GM23338 (cell line): Measurements from ENCODE around the gene BEND6. TPM values are rescaled to one million over a fixed set of nuclear protein-coding genes. Genes with fewer than 3 reads are reported as not detected.

Experiments used
- ATAC-seq: fragments of 200-7000 bp; cut with Tn5 transposase; 3 replicates; pipeline ENCODE4 v1.9.1; 2020
- DNase-seq: peaks from one replicate; pipeline ENCODE4 v3.0.0-alpha.2; 2015; ENCODE audit warnings: low spot score
- H2AFZ ChIP-seq: fragments of 200-600 bp; sonication (generic); 2 replicates; pipeline ENCODE4 v1.8.0; 2016; ENCODE audit warnings: antibody characterized with exemption, mild to moderate bottlenecking, moderate library complexity
- H3F3A ChIP-seq: fragments of 200-600 bp; sonication (generic); replicated peaks from 2 replicates; pipeline ENCODE4 v1.8.0; 2017; ENCODE audit warnings: antibody characterized with exemption, mixed run types, low read depth
- H3K27ac ChIP-seq: fragments of 200-600 bp; sonication (generic); 2 replicates; pipeline ENCODE4 v1.6.1; 2016; ENCODE audit warnings: low read depth
- H3K27me3 ChIP-seq: fragments of 200-600 bp; sonication (generic); 2 replicates; pipeline ENCODE4 v1.8.0; 2016; ENCODE audit warnings: mild to moderate bottlenecking, mixed run types, moderate library complexity; ENCODE audit not compliant: insufficient read depth
- H3K36me3 ChIP-seq: fragments of 200-600 bp; sonication (generic); 2 replicates; pipeline ENCODE4 v1.8.0; 2016; ENCODE audit warnings: mild to moderate bottlenecking; ENCODE audit not compliant: insufficient read depth
- H3K4me1 ChIP-seq: fragments of 200-600 bp; sonication (generic); 2 replicates; pipeline ENCODE4 v1.8.0; 2016; ENCODE audit warnings: mild to moderate bottlenecking, moderate library complexity; ENCODE audit not compliant: insufficient read depth
- H3K4me2 ChIP-seq: fragments of 200-600 bp; sonication (generic); 2 replicates; pipeline ENCODE4 v1.7.1; 2017; ENCODE audit warnings: mixed run types
- H3K4me3 ChIP-seq: fragments of 200-600 bp; sonication (generic); 2 replicates; pipeline ENCODE4 v1.6.1; 2016; ENCODE audit warnings: mixed run types
- H3K79me2 ChIP-seq: fragments of 200-600 bp; sonication (generic); replicated peaks from 2 replicates; pipeline ENCODE4 v1.8.0; 2017; ENCODE audit warnings: mild to moderate bottlenecking; ENCODE audit not compliant: insufficient read depth
- H3K9me2 ChIP-seq: fragments of 200-600 bp; sonication (generic); 2 replicates; pipeline ENCODE4 v1.8.0; 2017; ENCODE audit not compliant: insufficient read depth
- H4K20me1 ChIP-seq: fragments of 200-600 bp; sonication (generic); replicated peaks from 2 replicates; pipeline ENCODE4 v1.8.0; 2017; ENCODE audit warnings: mild to moderate bottlenecking; ENCODE audit not compliant: insufficient read depth
- H3K27ac Mint-ChIP-seq: 2 replicates; pipeline ENCODE4 v1.8.0; 2020; ENCODE audit warnings: inconsistent platforms, mild to moderate bottlenecking, moderate library complexity, mixed read lengths
- H3K27me3 Mint-ChIP-seq: 3 replicates; pipeline ENCODE4 v1.8.0; 2022; ENCODE audit warnings: low read depth, mild to moderate bottlenecking, moderate library complexity, mixed read lengths, inconsistent platforms; ENCODE audit not compliant: insufficient read depth, poor library complexity
- H3K36me3 Mint-ChIP-seq: 3 replicates; pipeline ENCODE4 v1.8.0; 2021; ENCODE audit warnings: low read depth, mild to moderate bottlenecking, inconsistent platforms, moderate library complexity, mixed read lengths
- H3K4me1 Mint-ChIP-seq: 3 replicates; pipeline ENCODE4 v1.8.0; 2020; ENCODE audit warnings: mild to moderate bottlenecking, inconsistent platforms, mixed read lengths
- H3K4me3 Mint-ChIP-seq: 3 replicates; pipeline ENCODE4 v1.8.0; 2021; ENCODE audit warnings: moderate library complexity, mild to moderate bottlenecking, inconsistent platforms, mixed read lengths
- H3K9me3 Mint-ChIP-seq: 3 replicates; pipeline ENCODE4 v1.8.0; 2020; ENCODE audit warnings: moderate library complexity, mild to moderate bottlenecking, inconsistent platforms, mixed read lengths
- CREB1 ChIP-seq: fragments of 250-450 bp; sonication (Bioruptor Pico); IDR thresholded peaks from 2 replicates; pipeline ENCODE4 v1.5.0; 2020; ENCODE audit warnings: low read depth, mild to moderate bottlenecking, moderate library complexity
- EZH2 ChIP-seq: fragments of 200-600 bp; sonication (generic); IDR thresholded peaks from one replicate; pipeline ENCODE4 v1.8.0; 2017; ENCODE audit warnings: antibody characterized with exemption, mild to moderate bottlenecking, low read depth; ENCODE audit not compliant: unreplicated experiment
- EZH2phosphoT487 ChIP-seq: fragments of 200-600 bp; sonication (generic); IDR thresholded peaks from one replicate; pipeline ENCODE4 v1.8.1; 2018; ENCODE audit warnings: antibody characterized with exemption; ENCODE audit not compliant: unreplicated experiment
- NANOG ChIP-seq: IDR thresholded peaks from 2 replicates; pipeline ENCODE4 v1.6.1; 2016; ENCODE audit warnings: antibody characterized with exemption, borderline replicate concordance
- ZNF331 ChIP-seq: fragments of 250-450 bp; sonication (Bioruptor Pico); IDR thresholded peaks from 2 replicates; pipeline ENCODE4 v1.5.0; 2020; ENCODE audit warnings: low read depth, mild to moderate bottlenecking, moderate library complexity
- polyA plus RNA-seq: library from polyadenylated mRNA; unstranded; fragments of >200 nt; fragmentation: Nextera tagmentation; extraction: Ambion mirVana; gene quantifications from 2 replicates; pipeline ENCODE4 v1.2.1, GENCODE V29; 2016
- total RNA-seq: library from RNA; depleted of rRNA; stranded (reverse); fragments of >200 nt; shearing (Covaris generic); gene quantifications from 2 replicates; pipeline ENCODE4 v1.2.3, GENCODE V29; 2014
- TF ChIP-seq, protein P1 (sequence below): IDR thresholded peaks from 2 replicates; pipeline ENCODE4 v1.6.1; 2016; ENCODE audit warnings: antibody characterized with exemption

BEND6 gene
- total and polyA plus RNA-seq, 2 experiments from 2014 or later = 6.0 to 6.7 TPM

DNA sequence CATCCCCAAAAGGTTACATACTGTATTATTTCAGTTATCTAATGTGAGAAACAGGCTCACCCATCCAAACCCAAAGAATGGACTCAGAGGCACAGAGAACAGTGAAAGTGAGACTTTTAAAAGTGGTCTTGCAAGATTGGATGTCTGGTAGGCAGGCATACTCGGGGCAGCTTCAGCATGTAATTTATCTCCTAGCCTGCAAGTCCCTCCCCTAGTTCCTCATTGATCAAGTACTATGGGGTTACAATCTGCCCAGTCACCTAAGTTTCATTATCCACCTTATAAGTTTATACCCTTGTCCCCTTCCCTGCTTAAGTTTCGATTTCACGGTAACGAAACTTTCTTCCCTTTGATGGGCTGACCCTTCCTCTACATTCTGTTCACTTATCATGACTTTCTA lies 114.3 kb downstream of the BEND6 start:
- Histone ChIP-seq H2AFZ (no peak overlapping the region), H3K4me2 (peak overlapping the region; percentile 17), H3K4me3 (0 out of 2 replicates have a peak overlapping the region, but pooled peaks have one; percentile 4), H3K27ac (no peak overlapping the region), H3F3A (no peaks in the 10 kb centered on the region), H3K27me3 (no peaks in the 10 kb centered on the region), H3K36me3 (no peaks in the 10 kb centered on the region), H3K79me2 (no peaks in the 10 kb centered on the region), H3K9me2 (no peaks in the 10 kb centered on the region), H3K4me1 (peaks cover 29% of the 10 kb centered on the region), H4K20me1 (no peaks in the 10 kb centered on the region)
- Mint-ChIP-seq H3K36me3 (peaks cover 7% of the 10 kb centered on the region; the same call in 2 of the 3 replicates), H3K4me3 (no peak overlapping the region; the same call in 2 of the 3 replicates), H3K27ac (no peak overlapping the region), H3K4me1 (peaks cover 33% of the 10 kb centered on the region), H3K27me3 (peaks cover 6% of the 10 kb centered on the region), H3K9me3 (peaks cover 3% of the 10 kb centered on the region; the same call in 1 of the 3 replicates)
- TF ChIP-seq EZH2phosphoT487 = no peak
- no peak for TF ChIP-seq EZH2
- ATAC-seq = peak; percentile 25; the same call in 1 of the 3 replicates
- DNase-seq = no peak

DNA sequence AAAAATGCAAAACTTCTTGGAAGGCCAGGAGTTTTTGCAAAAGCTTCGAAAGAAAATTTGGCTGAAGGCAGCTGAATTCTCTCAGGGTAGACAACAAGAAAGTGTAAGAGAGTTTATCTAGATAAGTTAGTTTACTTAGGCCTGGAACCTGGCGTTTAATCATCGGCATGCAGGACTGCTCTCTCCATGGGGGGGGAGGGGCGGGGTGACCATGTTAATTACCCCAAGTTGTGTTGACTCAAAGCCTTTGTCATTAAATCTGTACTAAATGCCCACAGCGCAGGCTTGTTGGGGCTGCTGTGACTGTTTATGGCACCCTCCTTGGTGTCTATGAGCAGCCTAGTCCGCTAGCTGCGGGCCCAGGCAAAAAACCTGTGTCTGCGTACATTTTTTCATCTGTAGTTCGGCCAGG lies 115.0 kb downstream of the BEND6 start:
- peak; percentile 67 for DNase-seq
- Histone ChIP-seq H3K36me3 (no peaks in the 10 kb centered on the region), H3K27ac (no peak overlapping the region), H4K20me1 (no peaks in the 10 kb centered on the region), H3K9me2 (no peaks in the 10 kb centered on the region), H3F3A (no peaks in the 10 kb centered on the region), H3K4me2 (peak overlapping the region; percentile 57; the same call in 1 of the 2 replicates), H3K4me3 (0 out of 2 replicates have a peak overlapping the region, but pooled peaks have one; percentile 12), H3K4me1 (peaks cover 33% of the 10 kb centered on the region), H2AFZ (no peak overlapping the region), H3K27me3 (no peaks in the 10 kb centered on the region), H3K79me2 (no peaks in the 10 kb centered on the region)
- H3K4me1 Mint-ChIP-seq = peaks cover 35% of the 10 kb centered on the region
- peaks cover 8% of the 10 kb centered on the region for H3K27me3 Mint-ChIP-seq
- ATAC-seq = peak; percentile 75
- H3K9me3 Mint-ChIP-seq = peaks cover 3% of the 10 kb centered on the region; the same call in 1 of the 3 replicates
- H3K36me3 Mint-ChIP-seq = peaks cover 7% of the 10 kb centered on the region; the same call in 2 of the 3 replicates
- H3K4me3 Mint-ChIP-seq = peak overlapping the region; percentile 2; the same call in 1 of the 3 replicates
- peak overlapping the region; percentile 55; the same call in 1 of the 2 replicates for H3K27ac Mint-ChIP-seq
- TF ChIP-seq, protein P1, sequence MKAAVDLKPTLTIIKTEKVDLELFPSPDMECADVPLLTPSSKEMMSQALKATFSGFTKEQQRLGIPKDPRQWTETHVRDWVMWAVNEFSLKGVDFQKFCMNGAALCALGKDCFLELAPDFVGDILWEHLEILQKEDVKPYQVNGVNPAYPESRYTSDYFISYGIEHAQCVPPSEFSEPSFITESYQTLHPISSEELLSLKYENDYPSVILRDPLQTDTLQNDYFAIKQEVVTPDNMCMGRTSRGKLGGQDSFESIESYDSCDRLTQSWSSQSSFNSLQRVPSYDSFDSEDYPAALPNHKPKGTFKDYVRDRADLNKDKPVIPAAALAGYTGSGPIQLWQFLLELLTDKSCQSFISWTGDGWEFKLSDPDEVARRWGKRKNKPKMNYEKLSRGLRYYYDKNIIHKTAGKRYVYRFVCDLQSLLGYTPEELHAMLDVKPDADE = no peak
- TF ChIP-seq NANOG = 0 out of 2 replicates have a peak, but pooled peaks have one; percentile 13
- TF ChIP-seq ZNF331 (CRISPR knock-in tag) = no peak

DNA sequence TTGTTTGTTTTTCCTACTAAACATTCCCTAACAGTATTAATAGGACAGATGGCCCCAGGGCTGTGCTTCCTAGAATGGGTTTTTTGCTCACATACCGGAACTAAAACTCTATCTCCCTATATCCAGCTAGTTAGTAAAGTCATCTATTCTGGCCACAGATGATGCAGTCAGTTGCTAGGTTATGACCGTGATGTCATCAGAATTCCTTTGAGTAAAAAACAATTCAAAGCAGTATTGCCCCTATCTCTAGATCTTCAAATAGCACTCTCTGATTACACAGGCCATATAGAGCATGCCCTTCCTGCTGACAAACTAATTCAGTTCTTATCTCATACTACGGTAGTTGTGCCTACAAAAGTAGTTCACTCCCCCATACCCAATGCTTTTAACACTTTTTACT lies 117.2 kb downstream of the BEND6 start:
- H3K4me1 Mint-ChIP-seq = peaks cover 35% of the 10 kb centered on the region
- Histone ChIP-seq H3K4me1 (peaks cover 33% of the 10 kb centered on the region), H2AFZ (no peak overlapping the region), H3K9me2 (no peaks in the 10 kb centered on the region), H3K4me2 (no peak overlapping the region), H3F3A (no peaks in the 10 kb centered on the region), H4K20me1 (no peaks in the 10 kb centered on the region), H3K36me3 (no peaks in the 10 kb centered on the region), H3K4me3 (no peak overlapping the region), H3K79me2 (no peaks in the 10 kb centered on the region), H3K27ac (no peak overlapping the region), H3K27me3 (no peaks in the 10 kb centered on the region)
- ATAC-seq (no peak), DNase-seq (no peak)
- peaks cover 12% of the 10 kb centered on the region for H3K27me3 Mint-ChIP-seq
- H3K36me3 Mint-ChIP-seq = peaks cover 7% of the 10 kb centered on the region; the same call in 2 of the 3 replicates
- no peak overlapping the region for H3K27ac Mint-ChIP-seq
- H3K4me3 Mint-ChIP-seq = no peak overlapping the region
- H3K9me3 Mint-ChIP-seq = peaks cover 3% of the 10 kb centered on the region; the same call in 1 of the 3 replicates
- TF ChIP-seq, protein P1 = no peak
- TF ChIP-seq CREB1 (CRISPR knock-in tag) = no peak
